ENCODE measurements around the gene ANKRD1. TPM values are rescaled to one million over a fixed set of nuclear protein-coding genes. Genes with fewer than 3 reads are reported as not detected.

The ANKRD1 gene
- total and polyA plus RNA-seq, 11 donors = 1,315 to 9,579 (median 4,181) TPM

- ATAC-seq (no peak), DNase-seq (no peak)
- intact Hi-C loops (cut with DNase I) = no loop called here
- Histone ChIP-seq H3K4me3 (no peak overlapping the region), H3K27me3 (no peaks in the 10 kb centered on the region), H3K36me3 (peaks cover 0 to 100% (median 81%) of the 10 kb centered on the region in 9 donors), H3K4me1 (peaks cover 0 to 12% (median 0%) of the 10 kb centered on the region in 12 donors), H3K9me3 (no peaks in the 10 kb centered on the region), H3K27ac (no peak overlapping the region)
- TF ChIP-seq POLR2A (IDR thresholded peaks at IDR 0.05) (no peak), CTCF (IDR thresholded peaks at IDR 0.05) (no peak)
- WGBS, 4 donors = 91 to 96% (median 94%) methylated on average over 3 of the region's 3 CpGs
These were observed 27.7 kb downstream of the ANKRD1 start for GRCh38 chr10:90893190-90893589.

GRCh38 chr10:90890347-90890746 is 30.5 kb downstream of the ANKRD1 start:
- WGBS, 4 donors = 91 to 97% (median 95%) methylated on average over 2 of the region's 2 CpGs
- intact Hi-C loops (cut with DNase I) = no loop called here
- Histone ChIP-seq H3K9me3 (no peaks in the 10 kb centered on the region), H3K27ac (no peak overlapping the region), H3K36me3 (peaks cover 0 to 100% (median 89%) of the 10 kb centered on the region in 9 donors), H3K4me3 (no peak overlapping the region), H3K27me3 (no peaks in the 10 kb centered on the region), H3K4me1 (no peaks in the 10 kb centered on the region)
- no peak for ATAC-seq
- TF ChIP-seq CTCF (IDR thresholded peaks at IDR 0.05) = no peak
- no peak for TF ChIP-seq POLR2A (IDR thresholded peaks at IDR 0.05)
- DNase-seq = no peak

GRCh38 chr10:90889636-90890035 is 31.3 kb downstream of the ANKRD1 start:
- DNase-seq (no peak), ATAC-seq (no peak)
- H3K4me3 ChIP-seq = no peak overlapping the region
- peaks cover 0 to 7% (median 0%) of the 10 kb centered on the region in 12 donors for H3K4me1 ChIP-seq
- H3K9me3 ChIP-seq = no peaks in the 10 kb centered on the region
- intact Hi-C loops (cut with DNase I) = no loop called here
- TF ChIP-seq POLR2A (IDR thresholded peaks at IDR 0.05) (no peak), CTCF (IDR thresholded peaks at IDR 0.05) (no peak)
- H3K27me3 ChIP-seq = no peaks in the 10 kb centered on the region
- H3K36me3 ChIP-seq = peaks cover 0 to 99% (median 89%) of the 10 kb centered on the region in 9 donors
- WGBS, 4 donors = 82 to 98% (median 93%) methylated on average over 1 of the region's 1 CpG
- H3K27ac ChIP-seq = no peak overlapping the region

GRCh38 chr10:90888387-90888786 is 32.5 kb downstream of the ANKRD1 start:
- no peak overlapping the region for H3K27ac ChIP-seq
- H3K4me1 ChIP-seq = peaks cover 0 to 12% (median 0%) of the 10 kb centered on the region in 12 donors
- 88 to 91% (median 90%) methylated on average over 6 of the region's 6 CpGs for WGBS, 4 donors
- no peaks in the 10 kb centered on the region for H3K27me3 ChIP-seq
- no peak for DNase-seq
- intact Hi-C loops (cut with DNase I) = no loop called here
- TF ChIP-seq POLR2A (IDR thresholded peaks at IDR 0.05) = no peak
- no peak for TF ChIP-seq CTCF (IDR thresholded peaks at IDR 0.05)
- no peaks in the 10 kb centered on the region for H3K9me3 ChIP-seq
- no peak for ATAC-seq
- H3K36me3 ChIP-seq = peaks cover 0 to 99% (median 88%) of the 10 kb centered on the region in 9 donors
- no peak overlapping the region for H3K4me3 ChIP-seq

Data from heart left ventricle (tissue), 16 donors.